Tibial artery (tissue), 4 donors: ENCODE measurements around the gene TPRG1.

Experiments used
- DNase-seq, 2 donors: peaks; one replicate each; pipeline ENCODE4 v3.0.0-alpha.2; 2019
- H3K27ac ChIP-seq, 2 donors: fragments of 200-600 bp; sonication (generic) in 1 of 2; 1 replicate in 1 of 2; 2 replicates in 1 of 2; pipeline ENCODE4 v1.5.1; 2018 to 2019; ENCODE audit warnings: mild to moderate bottlenecking in 1 of 2
- H3K27me3 ChIP-seq, 2 donors: fragments of 200-600 bp; sonication (generic) in 1 of 2; one replicate each; pipeline versions ENCODE4 v1.5.1 to v1.6.0; 2016 to 2019
- H3K36me3 ChIP-seq, 3 donors: fragments of 200-600 bp; sonication (generic) in 2 of 3; one replicate each; pipeline ENCODE4 v1.5.1; 2016 to 2019; ENCODE audit warnings: mild to moderate bottlenecking in 2 of 3
- H3K4me1 ChIP-seq, 4 donors: fragments of 200-600 bp; sonication (generic) in 2 of 4; 1 replicate in 3 of 4; 2 replicates in 1 of 4; pipeline ENCODE4 v1.5.1; 2016 to 2019
- H3K4me3 ChIP-seq, 2 donors: fragments of 200-600 bp; sonication (generic) in 1 of 2; 1 replicate in 1 of 2; 2 replicates in 1 of 2; pipeline ENCODE4 v1.5.1; 2018 to 2019; ENCODE audit warnings: mild to moderate bottlenecking in 2 of 2
- H3K9me3 ChIP-seq, 3 donors: fragments of 200-600 bp; sonication (generic) in 1 of 3; one replicate each; pipeline ENCODE4 v1.5.1; 2016 to 2019
- CTCF ChIP-seq, 2 experiments: fragments of 200-600 bp in 1 of 2; fragments of 450-650 bp in 1 of 2; IDR thresholded peaks; one replicate each; pipeline ENCODE4 v1.5.1; 2017 to 2019; ENCODE audit warnings: antibody characterized with exemption in 2 of 2, mild to moderate bottlenecking in 1 of 2, moderate library complexity in 1 of 2
- intact Hi-C: fragments of 100-400 bp; cut with DNase I; formaldehyde crosslinking; loops from one replicate; pipeline ENCODE4 v1.15.0; 2023; ENCODE audit warnings: low total_unique reads

The TPRG1 gene

GRCh38 chr3:189171707-189172106 is at the start of gene TPRG1:
TSS of gene TPRG1 (plus strand) at chr3:189171971. CDS start at chr3:189207385, 35,414 bp downstream.
- no peak for DNase-seq
- intact Hi-C loops = no loop called here
- Histone ChIP-seq H3K9me3 (no peaks in the 10 kb centered on the region), H3K27me3 (no peaks in the 10 kb centered on the region), H3K36me3 (no peaks in the 10 kb centered on the region), H3K4me1 (no peaks in the 10 kb centered on the region), H3K27ac (no peak within 1 kb of the TSS), H3K4me3 (no peak within 1 kb of the TSS)
- TF ChIP-seq CTCF (IDR thresholded peaks at IDR 0.05) = no peak

- Histone ChIP-seq H3K4me1 (peaks cover 0 to 69% (median 29%) of the 10 kb centered on the region in 4 donors), H3K36me3 (no peaks in the 10 kb centered on the region), H3K4me3 (peak overlapping the region; percentile 0 to 25), H3K27ac (peak overlapping the region; percentile 72 to 74), H3K27me3 (no peaks in the 10 kb centered on the region), H3K9me3 (no peaks in the 10 kb centered on the region)
- intact Hi-C loops = no loop called here
- TF ChIP-seq CTCF (IDR thresholded peaks at IDR 0.05) = no peak
- no peak for DNase-seq
Observed at GRCh38 chr3:189122110-189122509, 49.7 kb upstream of the TPRG1 start.

- DNase-seq = no peak
- Histone ChIP-seq H3K9me3 (no peaks in the 10 kb centered on the region), H3K27ac (peak overlapping the region; percentile 72 to 74), H3K27me3 (no peaks in the 10 kb centered on the region), H3K4me3 (peak overlapping the region; percentile 1 to 25), H3K4me1 (peaks cover 0 to 69% (median 29%) of the 10 kb centered on the region in 4 donors), H3K36me3 (no peaks in the 10 kb centered on the region)
- intact Hi-C loops = no loop called here
- TF ChIP-seq CTCF (IDR thresholded peaks at IDR 0.05) = no peak
Observed at GRCh38 chr3:189122526-189123205, 49.1 kb upstream of the TPRG1 start.

- Histone ChIP-seq H3K4me3 (peak overlapping the region; percentile 1 to 8), H3K27me3 (no peaks in the 10 kb centered on the region), H3K36me3 (no peaks in the 10 kb centered on the region), H3K9me3 (no peaks in the 10 kb centered on the region), H3K27ac (peak overlapping the region; percentile 72 to 74), H3K4me1 (peaks cover 0 to 69% (median 29%) of the 10 kb centered on the region in 4 donors)
- no peak for TF ChIP-seq CTCF (IDR thresholded peaks at IDR 0.05)
- DNase-seq = peak in 1 of 2 donors; percentile 39
- intact Hi-C loops = no loop called here
Observed at GRCh38 chr3:189123595-189124387, 48.0 kb upstream of the TPRG1 start.

GRCh38 chr3:189132231-189132671 is 39.5 kb upstream of the TPRG1 start:
- peak in 1 of 2 donors; percentile 59 for DNase-seq
- H3K9me3 ChIP-seq = no peaks in the 10 kb centered on the region
- intact Hi-C loops = no loop called here
- peak overlapping the region; percentile 6 to 39 for H3K27ac ChIP-seq
- no peak overlapping the region for H3K4me3 ChIP-seq
- TF ChIP-seq CTCF (IDR thresholded peaks at IDR 0.05) = no peak
- H3K4me1 ChIP-seq = peaks cover 0 to 15% (median 0%) of the 10 kb centered on the region in 4 donors
- H3K36me3 ChIP-seq = peaks cover 0 to 3% (median 0%) of the 10 kb centered on the region in 3 donors
- H3K27me3 ChIP-seq = no peaks in the 10 kb centered on the region
